ENCODE data around the gene NCAPG. TPM values are rescaled to one million over a fixed set of nuclear protein-coding genes. Genes with fewer than 3 reads are reported as not detected.

The NCAPG gene, protein sequence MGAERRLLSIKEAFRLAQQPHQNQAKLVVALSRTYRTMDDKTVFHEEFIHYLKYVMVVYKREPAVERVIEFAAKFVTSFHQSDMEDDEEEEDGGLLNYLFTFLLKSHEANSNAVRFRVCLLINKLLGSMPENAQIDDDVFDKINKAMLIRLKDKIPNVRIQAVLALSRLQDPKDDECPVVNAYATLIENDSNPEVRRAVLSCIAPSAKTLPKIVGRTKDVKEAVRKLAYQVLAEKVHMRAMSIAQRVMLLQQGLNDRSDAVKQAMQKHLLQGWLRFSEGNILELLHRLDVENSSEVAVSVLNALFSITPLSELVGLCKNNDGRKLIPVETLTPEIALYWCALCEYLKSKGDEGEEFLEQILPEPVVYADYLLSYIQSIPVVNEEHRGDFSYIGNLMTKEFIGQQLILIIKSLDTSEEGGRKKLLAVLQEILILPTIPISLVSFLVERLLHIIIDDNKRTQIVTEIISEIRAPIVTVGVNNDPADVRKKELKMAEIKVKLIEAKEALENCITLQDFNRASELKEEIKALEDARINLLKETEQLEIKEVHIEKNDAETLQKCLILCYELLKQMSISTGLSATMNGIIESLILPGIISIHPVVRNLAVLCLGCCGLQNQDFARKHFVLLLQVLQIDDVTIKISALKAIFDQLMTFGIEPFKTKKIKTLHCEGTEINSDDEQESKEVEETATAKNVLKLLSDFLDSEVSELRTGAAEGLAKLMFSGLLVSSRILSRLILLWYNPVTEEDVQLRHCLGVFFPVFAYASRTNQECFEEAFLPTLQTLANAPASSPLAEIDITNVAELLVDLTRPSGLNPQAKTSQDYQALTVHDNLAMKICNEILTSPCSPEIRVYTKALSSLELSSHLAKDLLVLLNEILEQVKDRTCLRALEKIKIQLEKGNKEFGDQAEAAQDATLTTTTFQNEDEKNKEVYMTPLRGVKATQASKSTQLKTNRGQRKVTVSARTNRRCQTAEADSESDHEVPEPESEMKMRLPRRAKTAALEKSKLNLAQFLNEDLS
- total RNA-seq (2022; extraction: Qiagen RNA extraction; ENCODE audit: low read depth) = 12.6 to 29.4 TPM (median 26.2 TPM) in 5 replicates

DNA sequence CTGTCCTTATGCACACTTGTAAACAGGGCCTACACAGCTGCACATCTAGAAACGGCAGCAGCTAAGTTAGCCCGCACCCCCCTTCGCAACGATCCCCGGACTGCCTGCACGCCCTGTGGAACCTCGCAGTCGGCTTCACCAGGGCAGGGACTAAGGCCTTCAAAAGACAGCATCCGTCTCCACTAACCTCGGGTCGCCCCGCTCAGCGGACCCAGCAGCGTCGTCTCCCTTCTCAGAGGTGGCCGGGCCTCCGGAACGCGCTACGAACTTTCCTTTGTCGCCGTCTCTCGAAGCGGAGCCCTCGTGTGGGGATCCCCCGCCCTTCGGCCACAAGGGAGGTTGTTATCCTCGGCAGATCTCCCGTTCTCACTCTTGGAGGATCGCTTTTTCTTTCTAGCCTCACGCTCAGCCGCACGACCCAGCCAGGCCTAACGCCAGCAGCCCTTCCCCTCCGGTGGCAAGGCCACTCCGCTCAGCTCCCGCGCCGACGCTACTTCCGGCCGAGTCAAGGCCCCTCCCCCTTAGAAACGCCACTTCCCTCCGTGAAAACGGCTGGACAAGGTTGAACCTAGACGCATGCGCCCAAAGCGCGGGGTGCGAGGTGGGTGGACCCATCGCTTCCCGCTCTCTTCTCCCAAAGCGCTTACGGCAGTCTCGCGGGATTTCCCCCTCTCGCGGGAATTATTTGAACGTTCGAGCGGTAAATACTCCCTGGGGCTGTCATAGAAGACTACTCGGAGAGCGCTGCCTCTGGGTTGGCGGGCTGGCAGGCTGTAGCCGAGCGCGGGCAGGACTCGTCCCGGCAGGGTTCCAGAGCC is at the start of gene NCAPG, which contains the start of gene DCAF16:
TSS of gene NCAPG (plus strand) at position 720 of the 818 bp plus-strand sequence. CDS start 99 bp downstream, outside the sequence.
TSS of gene DCAF16 (minus strand) at position 498 of the 818 bp plus-strand sequence. CDS start 6,616 bp downstream, outside the sequence.

DNA sequence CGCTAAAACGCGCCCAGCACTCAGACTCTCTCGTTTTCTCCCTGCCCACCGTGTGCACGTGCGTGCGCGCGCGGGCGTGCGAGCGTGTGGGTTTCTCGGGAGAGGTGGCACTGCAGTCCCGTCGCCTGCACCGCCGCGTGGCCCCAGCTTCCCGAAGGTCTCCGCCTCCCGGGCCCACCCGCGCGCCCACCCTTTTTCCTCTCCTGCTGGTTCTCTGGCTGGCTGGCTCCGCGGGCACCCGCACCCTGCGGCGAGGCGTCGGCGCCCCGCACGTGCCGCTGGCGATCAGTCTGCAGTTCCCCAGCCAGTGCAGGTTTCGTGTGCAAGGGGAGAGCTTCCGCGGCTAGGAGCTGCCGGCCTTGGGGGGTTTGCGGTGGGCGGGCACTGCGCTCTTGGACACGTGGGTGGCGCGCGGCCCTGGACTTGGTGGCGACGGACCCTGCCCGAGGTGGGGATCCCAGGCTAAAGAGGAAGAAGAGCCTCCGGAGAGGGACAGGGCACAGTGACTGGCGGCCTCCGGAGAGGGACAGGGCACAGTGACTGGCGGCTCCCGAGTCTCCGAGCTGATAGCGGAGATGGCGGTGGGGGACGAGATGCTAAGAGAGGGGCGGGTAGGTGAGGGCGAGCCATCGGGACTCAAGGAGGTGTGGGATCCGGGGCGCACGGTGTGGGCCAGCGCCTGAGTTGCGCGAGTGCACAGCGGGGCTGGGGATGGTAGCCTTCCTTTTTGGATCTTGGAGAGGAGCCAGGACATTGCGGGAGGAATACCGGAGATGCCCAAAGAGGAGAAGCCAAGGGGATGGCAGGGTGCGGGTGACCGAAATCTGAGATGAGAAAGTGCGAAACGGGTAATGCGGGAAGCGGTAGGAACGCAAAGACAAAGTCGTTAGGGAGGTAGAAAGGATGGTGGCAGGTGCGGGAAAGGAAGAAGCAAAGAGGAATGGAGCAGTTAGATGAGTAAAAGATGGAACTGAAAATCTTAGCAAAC is 29.2 kb upstream of the NCAPG start, which contains the start of gene FAM184B:
TSS of gene FAM184B (minus strand) at position 322 of the 988 bp plus-strand sequence. CDS start 322 bp downstream, outside the sequence.

Other genes starting within 250 kb of the NCAPG start
- 33.8 to 47.4 TPM (median 36.0 TPM) in 5 replicates for gene LAP3, start 233.8 kb upstream of the NCAPG start, total RNA-seq (2022; extraction: Qiagen RNA extraction; ENCODE audit: low read depth)
- gene MED28, start 196.3 kb upstream of the NCAPG start, total RNA-seq (2022; extraction: Qiagen RNA extraction; ENCODE audit: low read depth) = 26.0 to 47.7 TPM (median 29.1 TPM) in 5 replicates
- gene FAM184B, start 29.4 kb upstream of the NCAPG start, total RNA-seq (2022; extraction: Qiagen RNA extraction; ENCODE audit: low read depth) = 0.03 to 0.05 TPM (median 0.03 TPM) in 4 of 5 replicates, not detected in the other
- gene DCAF16, start 222 bp upstream of the NCAPG start, total RNA-seq (2022; extraction: Qiagen RNA extraction; ENCODE audit: low read depth) = 3.9 to 10.3 TPM (median 7.2 TPM) in 5 replicates
- 3.4 to 5.5 TPM (median 4.9 TPM) in 5 replicates for gene LCORL, start 210.8 kb downstream of the NCAPG start, total RNA-seq (2022; extraction: Qiagen RNA extraction; ENCODE audit: low read depth)